ENCODE measurements around the gene BATF.

BATF gene

DNA sequence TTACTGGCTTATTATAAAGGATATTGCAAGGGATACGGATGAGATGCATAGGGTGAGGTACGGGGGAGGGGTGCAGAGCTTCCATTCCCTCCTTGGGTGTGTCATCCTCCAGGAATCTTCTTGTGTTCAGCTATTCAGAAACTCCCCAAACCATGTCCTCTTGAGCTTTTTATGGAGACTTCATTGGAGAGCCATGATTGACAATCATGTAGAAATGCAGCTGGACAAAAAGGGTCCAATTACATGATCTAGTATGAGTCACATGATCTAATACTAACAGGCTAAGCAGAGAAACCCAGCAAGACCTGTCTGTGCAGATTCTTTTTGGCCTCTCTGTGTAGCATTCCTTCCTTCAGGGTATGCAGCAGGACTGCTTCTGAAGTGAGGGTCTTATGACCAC, 32.2 kb downstream of the BATF start:
- DNase-seq (ENCODE audit: low read depth in 2 of 2), result peak; percentile 10 to 41

GRCh38 chr14:75558440-75558839, 36.2 kb downstream of the BATF start:
- H3K4me3 ChIP-seq (replicated peaks in 1 of 2; ENCODE audit: low read depth in 2 of 2, low read length in 2 of 2), result no peak overlapping the region
- no peak for DNase-seq (ENCODE audit: low read depth in 2 of 2)
- no peak for TF ChIP-seq CTCF (IDR thresholded peaks at IDR 0.05; ENCODE audit: low read depth, low read length)

More for the DNA sequence above, 32.2 kb downstream of the BATF start:
- no peak for TF ChIP-seq CTCF (IDR thresholded peaks at IDR 0.05; ENCODE audit: low read depth, low read length)
- no peak overlapping the region for H3K4me3 ChIP-seq (replicated peaks in 1 of 2; ENCODE audit: low read depth in 2 of 2, low read length in 2 of 2)

- TF ChIP-seq CTCF (IDR thresholded peaks at IDR 0.05; ENCODE audit: low read depth, low read length), result no peak
- DNase-seq (ENCODE audit: low read depth in 2 of 2), result no peak
- no peak overlapping the region for H3K4me3 ChIP-seq (replicated peaks in 1 of 2; ENCODE audit: low read depth in 2 of 2, low read length in 2 of 2)
These were observed 36.8 kb downstream of the BATF start for GRCh38 chr14:75559045-75559444.

DNA sequence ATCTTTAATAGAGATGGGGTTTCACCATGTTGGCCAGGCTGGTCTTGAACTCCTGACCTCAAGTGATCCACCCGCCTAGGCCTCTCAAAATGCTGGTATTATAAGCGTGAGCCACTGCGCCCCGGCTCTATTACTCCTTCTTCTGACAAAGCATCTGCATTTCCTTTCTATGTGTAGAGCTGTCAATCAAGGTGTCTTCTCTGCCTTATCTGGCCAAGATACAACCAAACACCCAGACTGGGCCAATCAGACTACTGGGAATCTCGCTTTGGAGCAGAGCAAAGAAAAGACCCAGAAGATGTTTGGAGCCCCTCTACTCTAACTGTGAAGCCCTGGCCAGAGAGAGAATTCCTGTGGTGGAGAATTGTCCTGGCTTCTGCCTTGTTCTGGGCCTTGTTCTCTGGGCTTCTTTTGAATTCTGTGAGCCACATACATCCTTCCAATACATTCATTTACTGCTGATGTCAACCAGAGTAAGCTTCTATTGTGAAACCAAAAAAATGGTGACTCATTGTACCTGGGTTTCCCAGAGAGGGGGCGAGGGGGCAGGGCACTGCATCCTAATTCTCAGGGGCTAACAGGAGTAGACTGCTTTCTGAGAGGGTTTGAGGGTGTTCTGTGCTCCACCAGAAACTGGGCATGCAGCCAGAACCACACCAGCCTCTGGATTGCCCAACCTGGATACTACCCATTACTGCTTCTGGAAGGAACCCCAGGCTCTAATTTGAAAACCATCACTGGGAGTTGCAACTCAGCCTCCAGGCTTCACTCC, 37.4 kb downstream of the BATF start:
- no peak overlapping the region for H3K4me3 ChIP-seq (replicated peaks in 1 of 2; ENCODE audit: low read depth in 2 of 2, low read length in 2 of 2)
- peak; percentile 83 to 84 for DNase-seq (ENCODE audit: low read depth in 2 of 2)
- no peak for TF ChIP-seq CTCF (IDR thresholded peaks at IDR 0.05; ENCODE audit: low read depth, low read length)

GRCh38 chr14:75561013-75561432, 38.8 kb downstream of the BATF start:
- peak; percentile 83 to 84 for DNase-seq (ENCODE audit: low read depth in 2 of 2)

DNA sequence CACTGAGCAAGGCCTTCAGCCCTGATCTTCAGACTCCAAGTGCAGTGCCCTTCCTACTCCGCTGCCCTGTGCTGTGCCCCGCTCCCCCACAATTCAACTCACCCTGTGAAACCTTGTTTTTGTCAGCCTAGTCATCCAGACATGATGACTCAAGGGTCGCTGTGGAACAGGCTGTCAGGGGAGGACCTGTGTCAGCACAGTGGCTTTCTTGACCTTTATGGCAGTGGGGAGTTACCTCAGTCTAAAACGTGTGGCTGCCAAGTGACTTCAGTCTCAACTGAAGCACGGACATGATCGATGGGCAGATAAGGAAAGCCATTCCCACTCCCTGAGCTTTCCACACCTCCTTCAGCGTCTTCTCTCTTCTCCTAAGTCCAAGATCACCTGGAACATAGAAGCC, 39.8 kb downstream of the BATF start:
- no peak for TF ChIP-seq CTCF (IDR thresholded peaks at IDR 0.05; ENCODE audit: low read depth, low read length)
- DNase-seq (ENCODE audit: low read depth in 2 of 2), result peak in 1 of 2 donors; percentile 20
- H3K4me3 ChIP-seq (replicated peaks in 1 of 2; ENCODE audit: low read depth in 2 of 2, low read length in 2 of 2), result no peak overlapping the region

More at GRCh38 chr14:75561013-75561432, 38.8 kb downstream of the BATF start:
- H3K4me3 ChIP-seq (replicated peaks in 1 of 2; ENCODE audit: low read depth in 2 of 2, low read length in 2 of 2), result no peak overlapping the region
- TF ChIP-seq CTCF (IDR thresholded peaks at IDR 0.05; ENCODE audit: low read depth, low read length), result peak; percentile 91
